DOHH2 (cell line): ENCODE results near the gene TFAP2B.

ENCODE experiments used
- EZH2phosphoT487 ChIP-seq: fragments of 200-600 bp; sonication (generic); IDR thresholded peaks from 2 replicates; pipeline ENCODE4 v1.6.1; 2017; ENCODE audit warnings: borderline replicate concordance, mild to moderate bottlenecking, antibody characterized with exemption, low read length, moderate library complexity, mixed read lengths
- TF ChIP-seq, protein P1 (sequence below): fragments of 200-600 bp; sonication (generic); IDR thresholded peaks from one replicate; pipeline ENCODE4 v1.5.1; 2014; ENCODE audit warnings: antibody characterized with exemption, mild to moderate bottlenecking, low read depth, low read length; ENCODE audit not compliant: poor library complexity, severe bottlenecking

DNA sequence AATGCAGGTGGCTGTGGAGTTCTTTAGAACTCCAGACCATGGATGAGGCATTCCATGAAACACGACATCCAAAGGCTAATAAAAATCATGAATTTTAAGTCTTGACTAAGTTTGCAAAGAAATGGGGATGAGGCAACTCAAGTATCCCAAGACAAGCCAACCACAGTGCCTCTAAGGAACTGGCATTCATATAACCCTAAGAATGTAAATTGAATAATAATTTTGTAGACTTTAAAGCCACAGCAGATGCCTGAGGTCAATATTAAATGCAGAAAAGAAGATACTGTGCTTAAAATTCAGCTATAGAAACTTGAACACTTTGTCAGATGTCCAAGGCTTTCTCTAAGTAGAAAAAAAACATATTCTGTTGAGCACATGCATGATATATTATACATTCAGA is 54.5 kb downstream of the TFAP2B start:
- TF ChIP-seq, protein P1, sequence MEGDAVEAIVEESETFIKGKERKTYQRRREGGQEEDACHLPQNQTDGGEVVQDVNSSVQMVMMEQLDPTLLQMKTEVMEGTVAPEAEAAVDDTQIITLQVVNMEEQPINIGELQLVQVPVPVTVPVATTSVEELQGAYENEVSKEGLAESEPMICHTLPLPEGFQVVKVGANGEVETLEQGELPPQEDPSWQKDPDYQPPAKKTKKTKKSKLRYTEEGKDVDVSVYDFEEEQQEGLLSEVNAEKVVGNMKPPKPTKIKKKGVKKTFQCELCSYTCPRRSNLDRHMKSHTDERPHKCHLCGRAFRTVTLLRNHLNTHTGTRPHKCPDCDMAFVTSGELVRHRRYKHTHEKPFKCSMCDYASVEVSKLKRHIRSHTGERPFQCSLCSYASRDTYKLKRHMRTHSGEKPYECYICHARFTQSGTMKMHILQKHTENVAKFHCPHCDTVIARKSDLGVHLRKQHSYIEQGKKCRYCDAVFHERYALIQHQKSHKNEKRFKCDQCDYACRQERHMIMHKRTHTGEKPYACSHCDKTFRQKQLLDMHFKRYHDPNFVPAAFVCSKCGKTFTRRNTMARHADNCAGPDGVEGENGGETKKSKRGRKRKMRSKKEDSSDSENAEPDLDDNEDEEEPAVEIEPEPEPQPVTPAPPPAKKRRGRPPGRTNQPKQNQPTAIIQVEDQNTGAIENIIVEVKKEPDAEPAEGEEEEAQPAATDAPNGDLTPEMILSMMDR, result no peak
- TF ChIP-seq EZH2phosphoT487, result no peak
